BLaER1 (cell line): Measurements from ENCODE around the gene MLLT6.

Source experiments
- H3K27ac ChIP-seq: shearing (Covaris generic); formaldehyde crosslinking; 2 replicates; pipeline ENCODE4 v1.8.1; 2022
- H3K27me3 ChIP-seq: shearing (Covaris generic); formaldehyde crosslinking; 2 replicates; pipeline ENCODE4 v1.8.1; 2022
- H3K36me3 ChIP-seq: shearing (Covaris generic); formaldehyde crosslinking; 2 replicates; pipeline ENCODE4 v1.8.1; 2022
- H3K4me1 ChIP-seq: shearing (Covaris generic); formaldehyde crosslinking; 2 replicates; pipeline ENCODE4 v1.8.1; 2022
- H3K4me2 ChIP-seq: shearing (Covaris generic); formaldehyde crosslinking; 2 replicates; pipeline ENCODE4 v1.8.1; 2022
- H3K4me3 ChIP-seq: shearing (Covaris generic); formaldehyde crosslinking; 2 replicates; pipeline ENCODE4 v1.8.1; 2022
- H3K9ac ChIP-seq: shearing (Covaris generic); formaldehyde crosslinking; 2 replicates; pipeline ENCODE4 v1.8.1; 2022
- H3K9me3 ChIP-seq: shearing (Covaris generic); formaldehyde crosslinking; 2 replicates; pipeline ENCODE4 v1.8.1; 2022
- H4K20me1 ChIP-seq: shearing (Covaris generic); formaldehyde crosslinking; 2 replicates; pipeline ENCODE4 v1.8.1; 2022
- Cebpa-rat ChIP-seq: shearing (Covaris generic); IDR thresholded peaks from 2 replicates; pipeline ENCODE4 v1.8.1; 2022

Gene MLLT6

GRCh38 chr17:38739305-38739704, 34.2 kb downstream of the MLLT6 start:
- Histone ChIP-seq H3K4me1 (peaks cover 82% of the 10 kb centered on the region), H3K36me3 (peaks cover 32% of the 10 kb centered on the region), H3K27me3 (no peaks in the 10 kb centered on the region), H3K27ac (no peak overlapping the region), H3K4me3 (no peak overlapping the region), H3K4me2 (no peak overlapping the region), H4K20me1 (peaks cover 34% of the 10 kb centered on the region), H3K9ac (no peak overlapping the region), H3K9me3 (no peaks in the 10 kb centered on the region)
- no peak for TF ChIP-seq Cebpa-rat

GRCh38 chr17:38740044-38740443, 35.0 kb downstream of the MLLT6 start:
- peaks cover 28% of the 10 kb centered on the region for H3K36me3 ChIP-seq
- no peak overlapping the region for H3K27ac ChIP-seq
- peaks cover 82% of the 10 kb centered on the region for H3K4me1 ChIP-seq
- peak overlapping the region; percentile 75; the same call in 1 of the 2 replicates for H3K4me2 ChIP-seq
- H4K20me1 ChIP-seq: peaks cover 27% of the 10 kb centered on the region
- H3K4me3 ChIP-seq: no peak overlapping the region
- no peak overlapping the region for H3K9ac ChIP-seq
- no peaks in the 10 kb centered on the region for H3K27me3 ChIP-seq
- H3K9me3 ChIP-seq: no peaks in the 10 kb centered on the region
- no peak for TF ChIP-seq Cebpa-rat

DNA sequence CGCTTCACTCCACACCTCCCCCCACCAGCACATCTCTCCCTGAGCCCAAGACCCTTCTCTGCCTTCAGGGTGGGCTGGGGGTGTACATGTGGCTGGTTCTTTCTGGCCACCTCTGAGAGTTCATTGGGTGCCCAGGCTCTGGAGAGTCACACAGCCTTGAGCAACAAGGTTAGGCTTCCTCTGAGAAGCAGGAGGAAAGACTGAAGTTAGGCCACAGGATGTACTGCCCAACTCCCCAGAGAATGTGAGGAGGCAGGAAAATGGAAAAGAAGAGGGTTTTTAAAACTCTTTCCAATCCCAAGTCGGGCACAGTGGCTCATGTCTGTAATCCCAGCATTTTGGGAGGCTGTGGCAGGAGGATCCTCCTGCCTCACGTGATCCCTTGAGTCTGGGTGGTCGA, 35.7 kb downstream of the MLLT6 start:
- Histone ChIP-seq H3K4me1 (peaks cover 82% of the 10 kb centered on the region), H3K9ac (peak overlapping the region; percentile 7; the same call in 1 of the 2 replicates), H3K27ac (peak overlapping the region; percentile 61; the same call in 1 of the 2 replicates), H3K36me3 (peaks cover 23% of the 10 kb centered on the region), H3K27me3 (no peaks in the 10 kb centered on the region), H4K20me1 (peaks cover 19% of the 10 kb centered on the region), H3K9me3 (no peaks in the 10 kb centered on the region), H3K4me2 (peak overlapping the region; percentile 75), H3K4me3 (no peak overlapping the region)
- TF ChIP-seq Cebpa-rat: no peak

GRCh38 chr17:38741461-38741860, 36.4 kb downstream of the MLLT6 start:
- no peak for TF ChIP-seq Cebpa-rat

GRCh38 chr17:38741921-38742410, 36.9 kb downstream of the MLLT6 start:
- peaks cover 88% of the 10 kb centered on the region for H3K4me1 ChIP-seq
- H3K9me3 ChIP-seq: no peaks in the 10 kb centered on the region
- peaks cover 14% of the 10 kb centered on the region; the same call in 1 of the 2 replicates for H4K20me1 ChIP-seq
- H3K4me2 ChIP-seq: peak overlapping the region; percentile 75
- no peak for TF ChIP-seq Cebpa-rat
- H3K27ac ChIP-seq: peak overlapping the region; percentile 28
- H3K4me3 ChIP-seq: no peak overlapping the region
- no peaks in the 10 kb centered on the region for H3K27me3 ChIP-seq
- H3K9ac ChIP-seq: no peak overlapping the region
- peaks cover 19% of the 10 kb centered on the region; the same call in 1 of the 2 replicates for H3K36me3 ChIP-seq

More at GRCh38 chr17:38741461-38741860, 36.4 kb downstream of the MLLT6 start:
- peak overlapping the region; percentile 28; the same call in 1 of the 2 replicates for H3K27ac ChIP-seq
- no peak overlapping the region for H3K9ac ChIP-seq
- no peaks in the 10 kb centered on the region for H3K9me3 ChIP-seq
- H3K4me1 ChIP-seq: peaks cover 83% of the 10 kb centered on the region
- H3K4me3 ChIP-seq: no peak overlapping the region
- peaks cover 14% of the 10 kb centered on the region; the same call in 1 of the 2 replicates for H4K20me1 ChIP-seq
- peak overlapping the region; percentile 75 for H3K4me2 ChIP-seq
- peaks cover 19% of the 10 kb centered on the region; the same call in 1 of the 2 replicates for H3K36me3 ChIP-seq
- H3K27me3 ChIP-seq: no peaks in the 10 kb centered on the region

DNA sequence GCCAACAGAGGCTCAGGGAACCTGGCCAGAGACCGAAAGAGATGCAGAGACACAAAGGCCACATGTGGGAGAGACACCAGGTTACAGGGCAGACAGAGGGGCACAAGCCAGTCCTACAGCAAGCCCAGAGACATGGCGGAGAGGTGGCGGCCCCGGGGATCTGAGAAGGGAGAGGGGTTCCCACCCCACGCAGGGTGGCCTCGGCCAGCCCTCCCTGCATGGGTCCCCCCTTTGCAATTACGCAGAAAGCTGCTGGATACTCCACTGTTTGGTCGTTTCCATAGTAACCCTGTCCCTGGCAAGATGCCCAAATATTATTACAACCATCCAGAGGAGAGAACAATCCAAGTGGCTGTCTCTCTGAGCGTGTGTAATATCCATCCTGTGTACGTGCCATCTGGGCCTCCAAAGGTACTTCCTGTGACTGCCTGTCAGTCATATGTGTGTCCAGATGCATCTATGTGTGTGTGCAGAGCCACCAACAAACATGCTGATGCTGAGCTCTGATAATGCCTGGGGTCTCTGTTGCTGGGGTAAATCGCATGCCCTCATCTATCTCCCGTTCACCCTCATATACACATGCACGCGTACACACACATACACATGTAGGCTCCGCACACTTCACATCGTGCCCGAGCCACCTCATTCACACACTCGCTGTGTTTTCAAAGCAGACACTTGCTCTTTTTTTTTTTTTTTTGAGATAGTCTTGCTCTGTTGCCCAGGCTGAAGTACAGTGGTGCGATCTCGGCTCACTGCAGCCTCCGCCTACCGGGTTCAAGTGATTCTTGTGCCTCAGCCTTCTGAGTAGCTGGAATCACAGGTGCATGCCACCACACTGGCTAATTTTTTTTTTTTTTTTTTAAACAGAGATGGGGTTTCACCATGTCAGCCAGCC, 37.6 kb downstream of the MLLT6 start:
- Histone ChIP-seq H3K27me3 (peaks cover 2% of the 10 kb centered on the region), H3K9ac (no peak overlapping the region), H3K4me1 (peaks cover 86% of the 10 kb centered on the region), H3K36me3 (peaks cover 19% of the 10 kb centered on the region; the same call in 1 of the 2 replicates), H3K4me2 (peak overlapping the region; percentile 75), H3K4me3 (no peak overlapping the region), H3K27ac (no peak overlapping the region), H4K20me1 (peaks cover 14% of the 10 kb centered on the region; the same call in 1 of the 2 replicates), H3K9me3 (no peaks in the 10 kb centered on the region)
- TF ChIP-seq Cebpa-rat: no peak

DNA sequence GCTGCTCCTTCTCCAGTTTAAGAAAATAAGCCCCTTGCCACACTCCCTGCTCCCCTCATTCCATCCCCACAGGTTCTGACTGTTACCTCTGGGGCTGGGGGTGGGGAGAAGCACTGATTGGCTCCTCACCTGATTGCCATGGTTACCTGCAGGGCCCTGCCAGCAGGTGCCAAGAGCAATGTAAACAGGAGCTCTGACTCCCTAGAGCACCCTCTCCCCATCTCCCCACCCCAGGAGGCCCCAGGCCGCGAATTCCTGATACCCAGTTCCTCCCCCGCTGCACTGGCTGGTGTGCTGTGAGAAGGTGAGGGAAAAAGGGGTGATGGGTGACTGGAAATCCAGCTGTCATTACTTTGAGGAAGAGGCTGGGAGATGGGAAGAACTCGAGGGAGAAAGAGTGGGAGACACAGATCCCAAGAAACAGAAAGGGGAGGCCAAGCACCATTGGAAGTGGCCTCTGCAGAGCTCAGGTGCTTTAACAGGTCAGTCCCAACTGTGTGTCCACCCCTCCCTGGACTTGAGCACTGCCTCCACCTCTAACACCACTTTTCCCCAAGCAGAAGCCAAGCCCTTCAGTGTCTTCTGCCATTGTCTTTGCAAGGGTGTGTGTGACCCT, 38.6 kb downstream of the MLLT6 start:
- Histone ChIP-seq H3K36me3 (peaks cover 13% of the 10 kb centered on the region; the same call in 1 of the 2 replicates), H3K4me1 (peaks cover 80% of the 10 kb centered on the region), H3K4me3 (no peak overlapping the region), H3K27ac (no peak overlapping the region), H3K27me3 (peaks cover 11% of the 10 kb centered on the region), H4K20me1 (peaks cover 17% of the 10 kb centered on the region), H3K9me3 (no peaks in the 10 kb centered on the region), H3K9ac (no peak overlapping the region), H3K4me2 (peak overlapping the region; percentile 75)
- TF ChIP-seq Cebpa-rat: no peak

DNA sequence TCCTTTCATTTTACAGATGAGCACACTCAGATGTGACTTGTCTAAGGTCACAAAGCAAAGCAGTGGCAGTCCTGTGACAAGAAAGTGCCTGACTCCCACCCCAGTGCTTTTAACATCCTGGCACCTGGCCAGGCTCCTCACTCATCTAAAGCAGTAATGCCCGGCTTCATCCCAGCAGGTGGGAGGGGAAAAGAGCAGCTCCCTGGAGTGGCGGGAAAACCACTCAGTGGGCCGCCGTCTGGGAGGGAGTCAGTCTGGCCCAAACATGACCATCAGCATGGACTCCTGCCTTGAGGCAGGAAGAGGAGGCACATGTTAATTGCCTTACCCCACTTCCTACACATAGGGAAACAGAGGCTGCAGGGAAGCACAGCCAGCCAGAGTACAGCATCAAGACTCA, 40.5 kb downstream of the MLLT6 start:
- Histone ChIP-seq H3K4me2 (peak overlapping the region; percentile 93), H3K4me1 (peaks cover 88% of the 10 kb centered on the region), H3K27ac (peak overlapping the region; percentile 54), H3K9me3 (no peaks in the 10 kb centered on the region), H4K20me1 (peaks cover 36% of the 10 kb centered on the region), H3K36me3 (no peaks in the 10 kb centered on the region), H3K4me3 (peak overlapping the region; percentile 80), H3K9ac (peak overlapping the region; percentile 78), H3K27me3 (peaks cover 30% of the 10 kb centered on the region)
- TF ChIP-seq Cebpa-rat: no peak

DNA sequence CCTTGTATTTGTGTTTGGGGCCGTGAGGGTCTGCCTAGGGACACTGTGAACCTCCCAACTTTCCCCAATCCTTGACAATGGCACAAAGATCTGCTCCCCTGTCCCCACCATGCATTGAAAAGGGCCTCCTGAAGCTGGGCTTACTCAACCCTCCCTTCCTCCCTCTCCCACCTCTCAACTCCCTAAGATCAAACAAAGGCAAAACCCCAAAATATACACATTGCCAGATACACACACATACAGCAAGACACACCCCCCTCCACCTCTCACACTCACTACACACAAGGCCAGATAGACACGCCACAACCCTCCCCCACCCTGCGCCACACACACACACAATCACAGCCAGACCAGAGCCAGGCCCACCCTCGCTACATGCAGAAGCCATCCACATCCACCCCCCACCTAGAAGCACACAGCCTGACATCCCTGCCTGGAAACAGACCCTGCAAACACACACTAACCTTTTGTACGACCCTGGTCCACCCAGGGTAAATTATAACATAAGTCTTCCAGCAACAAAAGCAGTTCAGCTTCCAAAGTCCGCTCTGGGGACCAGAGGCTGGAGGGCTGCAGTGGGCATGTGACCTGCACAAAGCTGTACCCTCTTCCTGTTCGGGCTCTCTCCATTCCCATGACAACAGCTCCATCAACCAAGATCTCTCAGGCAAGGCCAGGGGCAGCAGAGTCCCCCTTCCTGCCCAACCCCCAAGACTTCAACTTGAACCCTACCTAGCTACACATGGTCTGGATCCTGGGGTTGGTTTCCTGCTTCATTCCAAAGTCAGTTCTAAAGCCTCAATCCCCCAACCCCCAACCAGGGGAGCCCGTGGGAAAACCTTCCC, 41.2 kb downstream of the MLLT6 start:
- Histone ChIP-seq H3K9ac (peak overlapping the region; percentile 78), H3K9me3 (no peaks in the 10 kb centered on the region), H3K4me1 (peaks cover 88% of the 10 kb centered on the region), H3K27ac (peak overlapping the region; percentile 54), H3K4me2 (peak overlapping the region; percentile 93), H4K20me1 (peaks cover 43% of the 10 kb centered on the region), H3K27me3 (peaks cover 37% of the 10 kb centered on the region), H3K4me3 (peak overlapping the region; percentile 80), H3K36me3 (no peaks in the 10 kb centered on the region)
- no peak for TF ChIP-seq Cebpa-rat
